SH-SY5Y (cell line): ENCODE measurements around the gene PRM2.

ENCODE experiments used
- GATA2 ChIP-seq: IDR thresholded peaks from 2 replicates; pipeline ENCODE4 v1.6.1; 2011; ENCODE audit warnings: mild to moderate bottlenecking, low read depth, low read length
- GATA3 ChIP-seq: IDR thresholded peaks from 2 replicates; pipeline ENCODE4 v1.6.1; 2011; ENCODE audit warnings: low read depth, mild to moderate bottlenecking, low read length, moderate library complexity

DNA sequence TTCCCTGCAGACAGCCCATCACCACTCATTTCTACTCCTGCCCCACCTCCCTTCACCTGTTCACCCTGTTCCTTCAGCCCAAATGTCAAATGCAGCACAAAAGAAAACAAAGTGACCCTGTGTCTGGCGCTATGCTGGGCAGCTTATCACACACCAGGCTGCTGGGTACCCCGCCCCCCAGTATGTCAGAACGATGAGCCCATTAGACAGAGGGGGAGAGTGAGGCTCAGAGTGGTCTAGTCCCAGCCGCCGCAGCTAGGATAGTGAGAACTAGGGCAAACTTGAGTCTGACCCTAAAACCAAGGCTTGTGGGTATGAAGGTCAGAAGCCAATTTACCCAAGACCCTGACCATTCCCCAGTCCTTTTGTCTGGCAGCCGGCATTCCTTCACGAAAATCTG, 11.2 kb downstream of the PRM2 start:
- no peak for TF ChIP-seq GATA2
- TF ChIP-seq GATA3 = no peak
